A673 (cell line): ENCODE measurements around the gene SERPINC1. TPM values are rescaled to one million over a fixed set of nuclear protein-coding genes. Genes with fewer than 3 reads are reported as not detected.

Experiments used
- BruUV-seq: library from RNA; stranded (reverse); fragments of 400-500 nt; replicated peaks from 2 replicates; lab custom pipeline; 2021; lab: Mats Ljungman, UMichigan
- CTCF ChIA-PET: fragments of 300-600 bp; sonication (Branson Sonifier 250); formaldehyde crosslinking; loops from one replicate; lab custom pipeline; 2022; ENCODE audit warnings: antibody characterized with exemption; lab: Charles Lee
- POLR2A ChIA-PET: fragments of 300-600 bp; sonication (Branson Sonifier 250); formaldehyde crosslinking; loops from one replicate; lab custom pipeline; 2022; ENCODE audit warnings: antibody characterized with exemption; ENCODE audit not compliant: low non-redundant PET; lab: Charles Lee
- DNase-seq: peaks from one replicate; pipeline ENCODE4 v3.0.0-alpha.2; 2015; ENCODE audit warnings: low spot score
- H3K27ac ChIP-seq: fragments of 200-600 bp; sonication (generic); 2 replicates; pipeline ENCODE4 v1.5.1; 2016; ENCODE audit warnings: mixed run types, low read depth, mild to moderate bottlenecking, mixed read lengths, antibody characterized with exemption, low read length; ENCODE audit not compliant: poor library complexity, severe bottlenecking
- H3K27me3 ChIP-seq: fragments of 200-600 bp; sonication (generic); replicated peaks from 2 replicates; pipeline ENCODE4 v1.6.1; 2017; ENCODE audit warnings: mixed run types, low read depth, mild to moderate bottlenecking, mixed read lengths, antibody characterized with exemption, low read length; ENCODE audit not compliant: insufficient read depth, poor library complexity
- H3K36me3 ChIP-seq: fragments of 200-600 bp; sonication (generic); 2 replicates; pipeline ENCODE4 v1.6.1; 2016; ENCODE audit warnings: mixed run types, mild to moderate bottlenecking, mixed read lengths, antibody characterized with exemption, low read length; ENCODE audit not compliant: insufficient read depth, poor library complexity, severe bottlenecking
- H3K4me1 ChIP-seq: fragments of 200-600 bp; sonication (generic); 2 replicates; pipeline ENCODE4 v1.6.1; 2017; ENCODE audit warnings: mixed run types, mild to moderate bottlenecking, mixed read lengths, antibody characterized with exemption, low read length; ENCODE audit not compliant: insufficient read depth, poor library complexity, severe bottlenecking
- H3K4me3 ChIP-seq: fragments of 200-600 bp; sonication (generic); 2 replicates; pipeline ENCODE4 v1.5.1; 2016; ENCODE audit warnings: low read depth, mixed run types, mild to moderate bottlenecking, mixed read lengths, low read length; ENCODE audit not compliant: poor library complexity, severe bottlenecking
- H3K9me3 ChIP-seq: fragments of 200-600 bp; sonication (generic); 2 replicates; pipeline ENCODE4 v1.6.1; 2016; ENCODE audit warnings: mixed run types, low read depth, mild to moderate bottlenecking, mixed read lengths, antibody characterized with exemption, low read length; ENCODE audit not compliant: poor library complexity, severe bottlenecking
- CTCF ChIP-seq: fragments of 300-800, 200-600 bp; sonication (generic); conservative IDR thresholded peaks from 2 replicates; pipeline ENCODE4 v1.5.1; 2017; ENCODE audit warnings: low read depth, mild to moderate bottlenecking, antibody characterized with exemption, low read length, moderate library complexity, mixed read lengths
- EZH2 ChIP-seq: fragments of 200-600 bp; sonication (generic); IDR thresholded peaks from 2 replicates; pipeline ENCODE4 v1.6.1; 2017; ENCODE audit warnings: borderline replicate concordance, low read depth, mild to moderate bottlenecking, mixed read lengths, antibody characterized with exemption, low read length; ENCODE audit not compliant: poor library complexity, severe bottlenecking
- intact Hi-C: fragments of 100-400 bp; cut with micrococcal nuclease; formaldehyde crosslinking; loops from one replicate; pipeline ENCODE4 v1.10.0; 2022; ENCODE audit not compliant: unreplicated experiment
- total RNA-seq: library from RNA; stranded (reverse); gene quantifications from 2 replicates; pipeline ENCODE4 v1.2.3, GENCODE V29; 2021

The SERPINC1 gene
- total RNA-seq, 1 experiment from 2014 or later, result not detected

GRCh38 chr1:173954179-173954578 lies 37.1 kb upstream of the SERPINC1 start:
- ChIA-PET CTCF (no interaction called here), POLR2A (no interaction called here)
- intact Hi-C loops, result no loop called here
- H3K36me3 ChIP-seq, result peaks cover 51% of the 10 kb centered on the region
- TF ChIP-seq EZH2 (no peak), CTCF (no peak)
- no peak overlapping the region for H3K27ac ChIP-seq
- DNase-seq, result no peak
- H3K4me1 ChIP-seq, result no peaks in the 10 kb centered on the region
- H3K4me3 ChIP-seq, result no peak overlapping the region
- H3K27me3 ChIP-seq, result no peaks in the 10 kb centered on the region
- H3K9me3 ChIP-seq, result no peaks in the 10 kb centered on the region
- BruUV-seq, result no TSS peak

- no peaks in the 10 kb centered on the region for H3K27me3 ChIP-seq
- H3K9me3 ChIP-seq, result no peaks in the 10 kb centered on the region
- no peak for DNase-seq
- intact Hi-C loops, result no loop called here
- BruUV-seq, result no TSS peak
- no peaks in the 10 kb centered on the region for H3K4me1 ChIP-seq
- ChIA-PET POLR2A (no interaction called here), CTCF (no interaction called here)
- no peak overlapping the region for H3K27ac ChIP-seq
- TF ChIP-seq CTCF (no peak), EZH2 (no peak)
- H3K4me3 ChIP-seq, result no peak overlapping the region
- peaks cover 63% of the 10 kb centered on the region for H3K36me3 ChIP-seq
Observed at GRCh38 chr1:173948594-173948993, 31.5 kb upstream of the SERPINC1 start.

GRCh38 chr1:173946380-173946921 lies 29.3 kb upstream of the SERPINC1 start:
- H3K27me3 ChIP-seq, result no peaks in the 10 kb centered on the region
- TF ChIP-seq CTCF (no peak), EZH2 (no peak)
- intact Hi-C loops, result no loop called here
- peaks cover 54% of the 10 kb centered on the region for H3K36me3 ChIP-seq
- ChIA-PET CTCF (no interaction called here), POLR2A (no interaction called here)
- H3K9me3 ChIP-seq, result no peaks in the 10 kb centered on the region
- no peak overlapping the region for H3K27ac ChIP-seq
- H3K4me1 ChIP-seq, result no peaks in the 10 kb centered on the region
- H3K4me3 ChIP-seq, result no peak overlapping the region
- DNase-seq, result no peak
- no TSS peak for BruUV-seq
